ENCODE results near the gene ZNF197. TPM values are rescaled to one million over a fixed set of nuclear protein-coding genes. Genes with fewer than 3 reads are reported as not detected.
"Not testable (repeated sequence)": the region's sequence is repeated elsewhere in the genome, so short reads cannot be mapped to it uniquely, and the experiment has no call there.

The ZNF197 gene
- total and polyA plus RNA-seq, 4 donors, result 2.4 to 10.6 (median 5.9) TPM

DNA sequence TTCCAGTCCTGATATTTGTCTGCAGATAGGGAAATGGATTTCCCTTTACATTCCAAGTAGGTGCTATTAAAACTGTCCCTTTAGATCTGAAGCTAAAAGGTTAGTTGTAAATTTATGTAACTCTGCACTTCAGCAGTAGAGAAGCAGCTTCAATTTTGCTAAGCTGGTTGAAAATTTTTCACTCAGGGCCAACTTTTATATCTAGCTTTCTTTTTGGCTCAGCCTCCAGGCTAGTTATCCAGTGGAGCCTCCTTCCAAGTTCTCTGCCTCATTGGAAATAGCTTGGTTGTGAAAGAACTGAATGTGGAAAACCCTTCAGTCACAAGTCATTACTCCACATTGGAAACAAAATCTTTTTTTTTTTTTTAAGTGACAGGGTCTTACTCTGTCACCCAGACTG is 48.2 kb upstream of the ZNF197 start:
- Histone ChIP-seq H3K9me3 (ENCODE audit: control insufficient read depth in 4 of 4, low read length in 3 of 4) (peaks cover 12 to 39% (median 20%) of the 10 kb centered on the region in 4 donors), H3K27ac (ENCODE audit: low read depth in 1 of 2, low read length in 2 of 2) (no peak overlapping the region), H3K36me3 (ENCODE audit: control insufficient read depth in 4 of 4, insufficient read depth in 3 of 4, low read depth in 1 of 4, low read length in 3 of 4) (peaks cover 0 to 4% (median under 1%) of the 10 kb centered on the region in 4 donors), H3K27me3 (ENCODE audit: control insufficient read depth in 4 of 4, insufficient read depth in 4 of 4, low read length in 3 of 4) (no peaks in the 10 kb centered on the region), H3K4me1 (ENCODE audit: control insufficient read depth in 4 of 4, insufficient read depth in 4 of 4, low read length in 3 of 4) (no peaks in the 10 kb centered on the region), H3K4me3 (ENCODE audit: low read depth in 1 of 3, low read length in 3 of 3) (no peak overlapping the region), H3K9ac (ENCODE audit: low read depth in 1 of 2, low read length in 2 of 2) (no peak overlapping the region)
- TF ChIP-seq JUND (IDR thresholded peaks at IDR 0.05) (no peak), FOXA2 (IDR thresholded peaks at IDR 0.05) (no peak), SP1 (IDR thresholded peaks at IDR 0.05) (no peak), GABPA (IDR thresholded peaks at IDR 0.05 in 1 of 2, conservative IDR thresholded peaks at IDR 0.05 in 1 of 2) (no peak), ZBTB33 (IDR thresholded peaks at IDR 0.05) (no peak), RAD21 (IDR thresholded peaks at IDR 0.05) (no peak), ATF3 (IDR thresholded peaks at IDR 0.05) (no peak), HNF4G (IDR thresholded peaks at IDR 0.05) (no peak), FOXA1 (IDR thresholded peaks at IDR 0.05) (no peak), NR2F2 (IDR thresholded peaks at IDR 0.05) (no peak), TAF1 (conservative IDR thresholded peaks at IDR 0.05) (no peak), MAX (IDR thresholded peaks at IDR 0.05) (no peak)
- TF ChIP-seq, protein P1, sequence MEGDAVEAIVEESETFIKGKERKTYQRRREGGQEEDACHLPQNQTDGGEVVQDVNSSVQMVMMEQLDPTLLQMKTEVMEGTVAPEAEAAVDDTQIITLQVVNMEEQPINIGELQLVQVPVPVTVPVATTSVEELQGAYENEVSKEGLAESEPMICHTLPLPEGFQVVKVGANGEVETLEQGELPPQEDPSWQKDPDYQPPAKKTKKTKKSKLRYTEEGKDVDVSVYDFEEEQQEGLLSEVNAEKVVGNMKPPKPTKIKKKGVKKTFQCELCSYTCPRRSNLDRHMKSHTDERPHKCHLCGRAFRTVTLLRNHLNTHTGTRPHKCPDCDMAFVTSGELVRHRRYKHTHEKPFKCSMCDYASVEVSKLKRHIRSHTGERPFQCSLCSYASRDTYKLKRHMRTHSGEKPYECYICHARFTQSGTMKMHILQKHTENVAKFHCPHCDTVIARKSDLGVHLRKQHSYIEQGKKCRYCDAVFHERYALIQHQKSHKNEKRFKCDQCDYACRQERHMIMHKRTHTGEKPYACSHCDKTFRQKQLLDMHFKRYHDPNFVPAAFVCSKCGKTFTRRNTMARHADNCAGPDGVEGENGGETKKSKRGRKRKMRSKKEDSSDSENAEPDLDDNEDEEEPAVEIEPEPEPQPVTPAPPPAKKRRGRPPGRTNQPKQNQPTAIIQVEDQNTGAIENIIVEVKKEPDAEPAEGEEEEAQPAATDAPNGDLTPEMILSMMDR (IDR thresholded peaks at IDR 0.05; ENCODE audit: low read depth, low read length, missing input control), result no peak
- TF ChIP-seq, protein P2, sequence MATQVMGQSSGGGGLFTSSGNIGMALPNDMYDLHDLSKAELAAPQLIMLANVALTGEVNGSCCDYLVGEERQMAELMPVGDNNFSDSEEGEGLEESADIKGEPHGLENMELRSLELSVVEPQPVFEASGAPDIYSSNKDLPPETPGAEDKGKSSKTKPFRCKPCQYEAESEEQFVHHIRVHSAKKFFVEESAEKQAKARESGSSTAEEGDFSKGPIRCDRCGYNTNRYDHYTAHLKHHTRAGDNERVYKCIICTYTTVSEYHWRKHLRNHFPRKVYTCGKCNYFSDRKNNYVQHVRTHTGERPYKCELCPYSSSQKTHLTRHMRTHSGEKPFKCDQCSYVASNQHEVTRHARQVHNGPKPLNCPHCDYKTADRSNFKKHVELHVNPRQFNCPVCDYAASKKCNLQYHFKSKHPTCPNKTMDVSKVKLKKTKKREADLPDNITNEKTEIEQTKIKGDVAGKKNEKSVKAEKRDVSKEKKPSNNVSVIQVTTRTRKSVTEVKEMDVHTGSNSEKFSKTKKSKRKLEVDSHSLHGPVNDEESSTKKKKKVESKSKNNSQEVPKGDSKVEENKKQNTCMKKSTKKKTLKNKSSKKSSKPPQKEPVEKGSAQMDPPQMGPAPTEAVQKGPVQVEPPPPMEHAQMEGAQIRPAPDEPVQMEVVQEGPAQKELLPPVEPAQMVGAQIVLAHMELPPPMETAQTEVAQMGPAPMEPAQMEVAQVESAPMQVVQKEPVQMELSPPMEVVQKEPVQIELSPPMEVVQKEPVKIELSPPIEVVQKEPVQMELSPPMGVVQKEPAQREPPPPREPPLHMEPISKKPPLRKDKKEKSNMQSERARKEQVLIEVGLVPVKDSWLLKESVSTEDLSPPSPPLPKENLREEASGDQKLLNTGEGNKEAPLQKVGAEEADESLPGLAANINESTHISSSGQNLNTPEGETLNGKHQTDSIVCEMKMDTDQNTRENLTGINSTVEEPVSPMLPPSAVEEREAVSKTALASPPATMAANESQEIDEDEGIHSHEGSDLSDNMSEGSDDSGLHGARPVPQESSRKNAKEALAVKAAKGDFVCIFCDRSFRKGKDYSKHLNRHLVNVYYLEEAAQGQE (IDR thresholded peaks at IDR 0.05), result no peak
- no peak for DNase-seq (ENCODE audit: low spot score)

DNA sequence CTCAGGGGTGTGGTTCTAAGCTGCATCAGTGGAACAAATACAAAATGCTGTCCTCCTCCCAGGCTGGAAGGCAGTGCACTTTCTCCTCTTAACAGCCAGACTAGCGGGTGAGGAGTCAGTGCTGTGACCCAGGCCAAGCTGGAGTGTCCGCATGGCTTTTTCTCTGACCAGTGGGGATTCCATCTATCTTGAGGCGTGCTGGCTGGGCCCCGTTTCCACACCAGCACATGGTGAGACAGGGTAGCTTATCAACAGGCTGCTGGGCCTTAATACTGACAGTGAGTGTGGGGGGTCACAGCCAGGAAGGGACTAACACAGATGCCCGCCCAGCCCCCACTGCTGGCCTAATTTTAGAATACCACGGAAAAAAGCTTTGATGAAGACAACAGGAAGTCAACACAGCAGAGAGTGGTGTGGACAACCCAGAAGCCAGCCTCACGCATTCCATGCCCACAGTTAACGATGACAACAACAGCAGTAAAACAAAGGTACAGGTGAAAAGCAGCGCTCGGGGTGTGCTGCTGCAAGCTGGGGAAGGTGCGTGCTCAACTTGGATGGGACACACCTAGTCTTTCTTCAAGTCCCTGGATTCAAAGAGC is 47.4 kb upstream of the ZNF197 start:
- H3K4me3 ChIP-seq (ENCODE audit: low read depth in 1 of 3, low read length in 3 of 3); H3K9ac ChIP-seq (ENCODE audit: low read depth in 1 of 2, low read length in 2 of 2); H3K4me1 ChIP-seq (ENCODE audit: control insufficient read depth in 4 of 4, insufficient read depth in 4 of 4, low read length in 3 of 4); H3K27me3 ChIP-seq (ENCODE audit: control insufficient read depth in 4 of 4, insufficient read depth in 4 of 4, low read length in 3 of 4); H3K27ac ChIP-seq (ENCODE audit: low read depth in 1 of 2, low read length in 2 of 2); H3K36me3 ChIP-seq (ENCODE audit: control insufficient read depth in 4 of 4, insufficient read depth in 3 of 4, low read depth in 1 of 4, low read length in 3 of 4); DNase-seq (ENCODE audit: low spot score): not testable (repeated sequence)
- H3K9me3 ChIP-seq (ENCODE audit: control insufficient read depth in 4 of 4, low read length in 3 of 4), result peaks cover 12 to 33% (median 21%) of the 10 kb centered on the region in 4 donors
- 90% methylated on average over 11 of the region's 11 CpGs for WGBS

- H3K4me3 ChIP-seq (ENCODE audit: low read depth in 1 of 3, low read length in 3 of 3); H3K27me3 ChIP-seq (ENCODE audit: control insufficient read depth in 4 of 4, insufficient read depth in 4 of 4, low read length in 3 of 4); H3K27ac ChIP-seq (ENCODE audit: low read depth in 1 of 2, low read length in 2 of 2); H3K36me3 ChIP-seq (ENCODE audit: control insufficient read depth in 4 of 4, insufficient read depth in 3 of 4, low read depth in 1 of 4, low read length in 3 of 4); H3K4me1 ChIP-seq (ENCODE audit: control insufficient read depth in 4 of 4, insufficient read depth in 4 of 4, low read length in 3 of 4); H3K9ac ChIP-seq (ENCODE audit: low read depth in 1 of 2, low read length in 2 of 2); DNase-seq (ENCODE audit: low spot score): not testable (repeated sequence)
- WGBS, result 93% methylated on average over 22 of the region's 22 CpGs
- H3K9me3 ChIP-seq (ENCODE audit: control insufficient read depth in 4 of 4, low read length in 3 of 4), result peaks cover 9 to 26% (median 18%) of the 10 kb centered on the region in 4 donors
Observed at GRCh38 chr3:44578316-44578715, 46.5 kb upstream of the ZNF197 start.

DNA sequence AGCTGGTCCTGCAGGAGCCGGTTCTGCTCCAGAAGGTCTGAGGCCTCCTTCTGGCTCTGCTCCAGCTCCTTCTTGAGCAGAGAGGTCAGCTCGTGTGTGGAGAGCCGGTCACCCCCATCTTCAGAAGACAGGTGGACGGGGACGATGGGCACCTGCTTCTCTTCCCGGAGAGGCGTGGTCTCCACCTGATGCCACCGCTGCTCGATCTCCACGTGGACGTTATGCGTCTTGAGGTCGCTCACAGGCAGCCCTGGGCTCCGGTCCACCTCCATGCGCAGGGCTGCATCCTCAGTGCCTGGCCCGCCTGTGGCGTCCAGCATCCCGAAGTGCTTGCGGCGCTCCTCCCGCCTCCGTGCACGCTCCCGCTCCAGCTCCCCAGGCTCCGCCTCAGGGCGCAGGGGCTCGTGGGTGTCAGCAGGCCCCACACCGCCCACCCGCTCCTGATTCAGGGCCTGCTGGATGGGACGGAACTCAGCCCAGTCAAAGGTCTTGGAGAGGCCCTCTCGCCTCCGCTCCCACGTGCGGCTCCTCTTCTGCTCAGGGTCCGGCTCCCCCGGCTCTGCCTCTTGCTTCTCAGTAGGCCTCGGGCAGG is 45.8 kb upstream of the ZNF197 start:
- not testable (repeated sequence) for H3K4me3 ChIP-seq (ENCODE audit: low read depth in 1 of 3, low read length in 3 of 3); H3K4me1 ChIP-seq (ENCODE audit: control insufficient read depth in 4 of 4, insufficient read depth in 4 of 4, low read length in 3 of 4); H3K9ac ChIP-seq (ENCODE audit: low read depth in 1 of 2, low read length in 2 of 2); H3K27me3 ChIP-seq (ENCODE audit: control insufficient read depth in 4 of 4, insufficient read depth in 4 of 4, low read length in 3 of 4); H3K27ac ChIP-seq (ENCODE audit: low read depth in 1 of 2, low read length in 2 of 2); DNase-seq (ENCODE audit: low spot score); H3K36me3 ChIP-seq (ENCODE audit: control insufficient read depth in 4 of 4, insufficient read depth in 3 of 4, low read depth in 1 of 4, low read length in 3 of 4)
- 98% methylated on average over 37 of the region's 37 CpGs for WGBS
- peaks cover 9 to 25% (median 18%) of the 10 kb centered on the region in 4 donors for H3K9me3 ChIP-seq (ENCODE audit: control insufficient read depth in 4 of 4, low read length in 3 of 4)

Data from liver (tissue), 9 donors.